A549 (cell line): ENCODE data around the gene CASTOR2.

Source experiments
- BHLHE40 ChIP-seq: IDR thresholded peaks from 2 replicates; pipeline ENCODE4 v1.6.1; 2012; ENCODE audit warnings: low read depth, low read length, inconsistent platforms
- CBX2 ChIP-seq: fragments of 200-600 bp; sonication (generic); IDR thresholded peaks from 2 replicates; pipeline ENCODE4 v1.6.1; 2016; ENCODE audit warnings: low read depth, mild to moderate bottlenecking, borderline replicate concordance
- CEBPB ChIP-seq, 2 experiments: fragments of >200 bp in 1 of 2; sonication (Bioruptor Twin) in 1 of 2; formaldehyde crosslinking in 1 of 2; IDR thresholded peaks; 2 replicates each; pipeline ENCODE4 v1.6.1; 2012 to 2016
- CTCF ChIP-seq: fragments of >200 bp; sonication (Bioruptor Twin); formaldehyde crosslinking; IDR thresholded peaks from 3 replicates; pipeline ENCODE4 v1.5.1; 2016
- EP300 ChIP-seq, 2 experiments: fragments of >200 bp; sonication (Bioruptor Twin); formaldehyde crosslinking; IDR thresholded peaks; 2 replicates in 1 of 2; 3 replicates in 1 of 2; pipeline ENCODE4 v1.6.1; 2016 to 2017
- HDAC2 ChIP-seq: fragments of 200-600 bp; sonication (generic); IDR thresholded peaks from 2 replicates; pipeline ENCODE4 v1.6.1; 2016
- JUNB ChIP-seq: fragments of >200 bp; sonication (Bioruptor Twin); formaldehyde crosslinking; IDR thresholded peaks from 2 replicates; pipeline ENCODE4 v1.6.1; 2016
- MAZ ChIP-seq: fragments of 150-350 bp; IDR thresholded peaks from 2 replicates; pipeline ENCODE4 v1.6.1; 2014; ENCODE audit warnings: antibody characterized with exemption, low read depth, low read length, borderline replicate concordance
- PBX3 ChIP-seq: IDR thresholded peaks from 2 replicates; pipeline ENCODE4 v1.6.1; 2012
- POLR2A ChIP-seq: IDR thresholded peaks from 2 replicates; pipeline ENCODE4 v1.6.1; 2012; ENCODE audit warnings: mild to moderate bottlenecking, low read length
- POLR2AphosphoS2 ChIP-seq: conservative IDR thresholded peaks from 2 replicates; pipeline ENCODE4 v1.6.1; 2012; ENCODE audit warnings: low read length, improper control_type of control experiment, inconsistent platforms
- RCOR1 ChIP-seq: fragments of 150-350 bp; IDR thresholded peaks from 2 replicates; pipeline ENCODE4 v1.6.1; 2014; ENCODE audit warnings: antibody characterized with exemption, low read length, low read depth
- SMC3 ChIP-seq: fragments of >200 bp; sonication (Bioruptor Twin); formaldehyde crosslinking; IDR thresholded peaks from 3 replicates; pipeline ENCODE4 v1.6.1; 2018; ENCODE audit warnings: inconsistent platforms
- SREBF2 ChIP-seq: fragments of 450-650 bp; IDR thresholded peaks from 2 replicates; pipeline ENCODE4 v1.6.1; 2014; ENCODE audit warnings: mild to moderate bottlenecking, moderate library complexity

DNA sequence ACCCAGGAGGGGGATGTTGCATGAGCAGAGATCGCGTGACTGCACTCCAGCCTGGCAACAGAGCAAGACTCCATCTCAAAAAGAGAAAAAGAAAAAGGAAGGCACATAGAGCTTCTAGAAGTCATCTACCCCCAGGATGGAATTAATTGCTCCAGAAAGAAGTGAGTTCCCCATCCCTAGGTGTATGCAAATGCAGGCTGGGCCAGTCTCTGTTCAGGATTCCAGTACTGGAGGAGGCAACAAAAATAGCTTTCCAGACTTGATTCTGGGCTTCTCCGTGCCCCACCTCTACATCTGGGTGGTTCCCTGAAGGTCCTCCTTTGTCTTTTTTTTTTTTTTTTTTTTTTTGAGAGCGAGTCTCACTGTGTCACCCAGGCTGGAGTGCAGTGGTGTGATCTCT, 28.6 kb downstream of the CASTOR2 start:
- TF ChIP-seq CTCF: no peak
- no peak for TF ChIP-seq HDAC2
- no peak for TF ChIP-seq PBX3
- no peak for TF ChIP-seq POLR2AphosphoS2
- no peak for TF ChIP-seq MAZ
- TF ChIP-seq SMC3: no peak
- no peak for TF ChIP-seq JUNB
- no peak for TF ChIP-seq RCOR1
- TF ChIP-seq BHLHE40: no peak
- no peak for TF ChIP-seq POLR2A
- TF ChIP-seq SREBF2: no peak
- TF ChIP-seq EP300 (IDR thresholded peaks at IDR 0.05): no peak
- TF ChIP-seq CEBPB (IDR thresholded peaks at IDR 0.05): no peak
- no peak for TF ChIP-seq CBX2
